Measurements from ENCODE around the gene FBXW11.

The FBXW11 gene

DNA sequence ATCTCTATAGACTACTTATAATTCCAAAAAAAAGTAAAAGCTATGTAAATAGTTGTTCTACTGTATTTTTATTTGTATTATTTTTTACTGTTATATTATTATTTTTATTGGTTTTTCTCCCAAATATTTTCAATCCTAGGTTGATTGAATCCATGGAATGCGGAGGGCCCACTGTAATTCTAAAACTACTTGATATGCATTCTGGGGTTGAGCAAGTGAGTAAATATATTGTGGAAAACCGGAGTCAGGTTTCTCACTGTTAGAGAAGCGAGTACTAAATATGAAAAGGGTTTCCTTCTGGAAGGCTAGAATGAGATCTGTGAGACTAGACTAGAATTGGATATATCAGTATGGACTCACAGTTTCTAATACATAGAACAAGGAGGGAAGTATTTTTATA, 66.5 kb downstream of the FBXW11 start:
- TF ChIP-seq CTCF (IDR thresholded peaks at IDR 0.05; ENCODE audit: poor library complexity, severe bottlenecking), result no peak
- ATAC-seq (ENCODE audit: low read depth) (no peak), DNase-seq (ENCODE audit: low spot score) (no peak)
- Histone ChIP-seq H3K9me3 (ENCODE audit: severe bottlenecking) (peaks cover 7% of the 10 kb centered on the region), H3K27me3 (ENCODE audit: insufficient read depth, poor library complexity, severe bottlenecking) (no peaks in the 10 kb centered on the region), H3K36me3 (ENCODE audit: low read depth) (peaks cover 14% of the 10 kb centered on the region), H3K4me3 (ENCODE audit: severe bottlenecking) (no peak overlapping the region), H3K4me1 (ENCODE audit: insufficient read depth, poor library complexity, severe bottlenecking) (peaks cover 7% of the 10 kb centered on the region), H3K27ac (ENCODE audit: poor library complexity, severe bottlenecking) (no peak overlapping the region)

DNA sequence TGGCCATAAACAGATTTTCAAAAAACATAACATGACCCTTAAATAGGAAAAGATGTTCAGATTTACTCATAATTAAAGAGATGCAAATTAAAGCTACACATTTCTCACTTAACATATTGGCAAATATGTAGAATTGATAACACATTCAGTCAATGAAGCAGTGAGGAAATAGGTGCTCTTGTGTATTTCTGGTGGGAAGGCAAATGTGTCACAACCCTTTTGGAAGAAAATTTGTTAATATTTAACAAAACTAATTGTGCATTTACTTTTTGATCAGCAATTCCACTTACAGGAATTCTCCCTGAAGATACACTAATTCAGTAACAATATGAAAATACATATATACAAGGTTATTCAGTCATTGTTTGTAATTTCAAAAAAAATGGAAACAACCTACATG, 68.1 kb downstream of the FBXW11 start:
- ATAC-seq (ENCODE audit: low read depth), result no peak
- Histone ChIP-seq H3K36me3 (ENCODE audit: low read depth) (peaks cover 14% of the 10 kb centered on the region), H3K27me3 (ENCODE audit: insufficient read depth, poor library complexity, severe bottlenecking) (no peaks in the 10 kb centered on the region), H3K27ac (ENCODE audit: poor library complexity, severe bottlenecking) (no peak overlapping the region), H3K4me1 (ENCODE audit: insufficient read depth, poor library complexity, severe bottlenecking) (peaks cover 2% of the 10 kb centered on the region), H3K9me3 (ENCODE audit: severe bottlenecking) (peaks cover 9% of the 10 kb centered on the region), H3K4me3 (ENCODE audit: severe bottlenecking) (no peak overlapping the region)
- no peak for TF ChIP-seq CTCF (IDR thresholded peaks at IDR 0.05; ENCODE audit: poor library complexity, severe bottlenecking)
- DNase-seq (ENCODE audit: low spot score), result no peak

GRCh38 chr5:171937351-171937750, 69.1 kb downstream of the FBXW11 start:
- peaks cover 2% of the 10 kb centered on the region for H3K4me1 ChIP-seq (ENCODE audit: insufficient read depth, poor library complexity, severe bottlenecking)
- H3K9me3 ChIP-seq (ENCODE audit: severe bottlenecking), result peaks cover 9% of the 10 kb centered on the region
- DNase-seq (ENCODE audit: low spot score) (no peak), ATAC-seq (ENCODE audit: low read depth) (no peak)
- H3K4me3 ChIP-seq (ENCODE audit: severe bottlenecking), result no peak overlapping the region
- H3K36me3 ChIP-seq (ENCODE audit: low read depth), result peaks cover 14% of the 10 kb centered on the region
- no peak overlapping the region for H3K27ac ChIP-seq (ENCODE audit: poor library complexity, severe bottlenecking)
- TF ChIP-seq CTCF (IDR thresholded peaks at IDR 0.05; ENCODE audit: poor library complexity, severe bottlenecking), result no peak
- no peaks in the 10 kb centered on the region for H3K27me3 ChIP-seq (ENCODE audit: insufficient read depth, poor library complexity, severe bottlenecking)

DNA sequence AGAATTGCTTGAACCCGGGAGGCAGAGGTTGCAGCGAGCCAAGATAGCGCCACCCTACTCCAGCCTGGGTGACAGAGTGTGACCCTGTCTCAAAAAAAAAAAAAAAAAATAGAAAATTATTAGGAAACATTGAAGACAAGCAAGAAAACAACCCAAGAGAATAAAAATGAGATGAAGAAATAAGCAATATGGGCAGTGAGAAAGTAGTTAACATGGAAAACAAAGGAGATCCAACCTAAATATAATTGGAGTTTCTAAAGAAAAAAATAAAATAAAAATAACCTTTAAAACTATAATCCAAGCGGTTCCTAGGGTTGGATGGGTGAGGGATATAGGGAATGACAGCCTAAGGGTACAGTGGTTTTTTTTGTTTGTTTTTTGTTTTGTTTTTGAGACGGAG, 71.9 kb downstream of the FBXW11 start:
- no peaks in the 10 kb centered on the region for H3K27me3 ChIP-seq (ENCODE audit: insufficient read depth, poor library complexity, severe bottlenecking)
- ATAC-seq (ENCODE audit: low read depth), result no peak
- no peak for DNase-seq (ENCODE audit: low spot score)
- H3K27ac ChIP-seq (ENCODE audit: poor library complexity, severe bottlenecking), result no peak overlapping the region
- TF ChIP-seq CTCF (IDR thresholded peaks at IDR 0.05; ENCODE audit: poor library complexity, severe bottlenecking), result no peak
- H3K9me3 ChIP-seq (ENCODE audit: severe bottlenecking), result peaks cover 9% of the 10 kb centered on the region
- H3K36me3 ChIP-seq (ENCODE audit: low read depth), result peaks cover 14% of the 10 kb centered on the region
- H3K4me3 ChIP-seq (ENCODE audit: severe bottlenecking), result no peak overlapping the region
- peaks cover 2% of the 10 kb centered on the region for H3K4me1 ChIP-seq (ENCODE audit: insufficient read depth, poor library complexity, severe bottlenecking)

DNA sequence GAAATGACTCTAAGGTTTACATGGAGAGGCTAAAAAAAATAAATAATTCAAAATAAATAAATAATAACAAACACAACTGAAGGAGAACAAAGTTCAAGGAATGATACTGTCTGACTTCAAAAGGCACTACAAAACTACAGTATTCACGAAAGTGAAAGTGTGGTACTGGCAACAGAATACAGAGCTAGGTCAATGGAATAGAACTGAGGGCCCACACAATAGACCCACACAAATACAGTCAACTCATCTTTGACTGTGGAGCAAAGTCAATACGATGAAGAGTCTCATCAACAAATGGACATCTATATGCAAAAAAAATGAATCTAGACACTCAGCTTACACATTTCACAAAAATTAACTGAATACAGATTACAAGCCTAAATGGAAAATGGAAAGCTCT, 75.3 kb downstream of the FBXW11 start:
- peaks cover 7% of the 10 kb centered on the region; the same call in 1 of the 2 replicates for H3K36me3 ChIP-seq (ENCODE audit: low read depth)
- no peak for TF ChIP-seq CTCF (IDR thresholded peaks at IDR 0.05; ENCODE audit: poor library complexity, severe bottlenecking)
- no peak overlapping the region for H3K27ac ChIP-seq (ENCODE audit: poor library complexity, severe bottlenecking)
- DNase-seq (ENCODE audit: low spot score), result no peak
- H3K27me3 ChIP-seq (ENCODE audit: insufficient read depth, poor library complexity, severe bottlenecking), result no peaks in the 10 kb centered on the region
- H3K4me1 ChIP-seq (ENCODE audit: insufficient read depth, poor library complexity, severe bottlenecking), result no peaks in the 10 kb centered on the region
- no peak overlapping the region for H3K4me3 ChIP-seq (ENCODE audit: severe bottlenecking)
- ATAC-seq (ENCODE audit: low read depth), result no peak
- peaks cover 7% of the 10 kb centered on the region for H3K9me3 ChIP-seq (ENCODE audit: severe bottlenecking)

Measured in RWPE2 (cell line).